MM.1S (cell line): ENCODE measurements around the gene SEMA6B.

Experiments
- EZH2 ChIP-seq: fragments of 300-600 bp; sonication (generic); optimal IDR thresholded peaks from 2 replicates; pipeline ENCODE3; 2017; ENCODE audit warnings: low read depth, mild to moderate bottlenecking, antibody characterized with exemption, low read length, mixed read lengths
- EZH2phosphoT487 ChIP-seq: fragments of 300-600 bp; sonication (generic); IDR thresholded peaks from 2 replicates; pipeline ENCODE4 v1.6.1; 2018; ENCODE audit warnings: antibody characterized with exemption, low read length
- TF ChIP-seq, protein P1 (sequence below): fragments of 300-600 bp; sonication (generic); IDR thresholded peaks from 2 replicates; pipeline ENCODE4 v1.5.1; 2016; ENCODE audit warnings: antibody characterized with exemption, low read length, mixed read lengths

- TF ChIP-seq, protein P1, sequence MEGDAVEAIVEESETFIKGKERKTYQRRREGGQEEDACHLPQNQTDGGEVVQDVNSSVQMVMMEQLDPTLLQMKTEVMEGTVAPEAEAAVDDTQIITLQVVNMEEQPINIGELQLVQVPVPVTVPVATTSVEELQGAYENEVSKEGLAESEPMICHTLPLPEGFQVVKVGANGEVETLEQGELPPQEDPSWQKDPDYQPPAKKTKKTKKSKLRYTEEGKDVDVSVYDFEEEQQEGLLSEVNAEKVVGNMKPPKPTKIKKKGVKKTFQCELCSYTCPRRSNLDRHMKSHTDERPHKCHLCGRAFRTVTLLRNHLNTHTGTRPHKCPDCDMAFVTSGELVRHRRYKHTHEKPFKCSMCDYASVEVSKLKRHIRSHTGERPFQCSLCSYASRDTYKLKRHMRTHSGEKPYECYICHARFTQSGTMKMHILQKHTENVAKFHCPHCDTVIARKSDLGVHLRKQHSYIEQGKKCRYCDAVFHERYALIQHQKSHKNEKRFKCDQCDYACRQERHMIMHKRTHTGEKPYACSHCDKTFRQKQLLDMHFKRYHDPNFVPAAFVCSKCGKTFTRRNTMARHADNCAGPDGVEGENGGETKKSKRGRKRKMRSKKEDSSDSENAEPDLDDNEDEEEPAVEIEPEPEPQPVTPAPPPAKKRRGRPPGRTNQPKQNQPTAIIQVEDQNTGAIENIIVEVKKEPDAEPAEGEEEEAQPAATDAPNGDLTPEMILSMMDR, result no peak
- TF ChIP-seq EZH2, result no peak
- no peak for TF ChIP-seq EZH2phosphoT487
Measured at GRCh38 chr19:4539693-4540581, 19.5 kb downstream of the SEMA6B start, which contains the start of gene LRG1.
